Measurements from ENCODE around the gene TMEM132C.

Gene TMEM132C

GRCh38 chr12:128468926-128469325 lies 202.0 kb downstream of the TMEM132C start:
- H2AFZ ChIP-seq (ENCODE audit: low read length) = no peak overlapping the region
- no peak overlapping the region for H3K4me3 ChIP-seq (ENCODE audit: low read length)
- H3K79me2 ChIP-seq (ENCODE audit: low read length) = no peaks in the 10 kb centered on the region
- no peak overlapping the region for H3K4me2 ChIP-seq (ENCODE audit: low read depth, low read length)
- H3K27ac ChIP-seq (ENCODE audit: low read length) = no peak overlapping the region
- no peaks in the 10 kb centered on the region for H4K20me1 ChIP-seq (ENCODE audit: insufficient read depth, low read length)
- H3K4me1 ChIP-seq (ENCODE audit: low read length) = no peaks in the 10 kb centered on the region
- no peaks in the 10 kb centered on the region for H3K27me3 ChIP-seq (replicated peaks; ENCODE audit: insufficient read depth, low read length)
- no peaks in the 10 kb centered on the region for H3K9me3 ChIP-seq (replicated peaks; ENCODE audit: insufficient read depth, low read length)
- no peak overlapping the region for H3K9ac ChIP-seq (ENCODE audit: low read length)
- TF ChIP-seq EZH2 (optimal IDR thresholded peaks at IDR 0.05; ENCODE audit: low read depth, low read length) = no peak
- TF ChIP-seq EZH2phosphoT487 (IDR thresholded peaks at IDR 0.05; ENCODE audit: low read length) = no peak
- TF ChIP-seq CTCF (IDR thresholded peaks at IDR 0.05; ENCODE audit: low read length) = no peak
- H3F3A ChIP-seq (ENCODE audit: insufficient read depth, low read length) = no peaks in the 10 kb centered on the region
- no peak for DNase-seq
- no peaks in the 10 kb centered on the region for H3K9me2 ChIP-seq (replicated peaks; ENCODE audit: insufficient read depth, low read length)
- no peaks in the 10 kb centered on the region for H3K36me3 ChIP-seq (replicated peaks; ENCODE audit: insufficient read depth, low read length)

- Histone ChIP-seq H3K27me3 (replicated peaks; ENCODE audit: insufficient read depth, low read length) (no peaks in the 10 kb centered on the region), H3K4me2 (ENCODE audit: low read depth, low read length) (no peak overlapping the region)
These were observed 204.5 kb downstream of the TMEM132C start for GRCh38 chr12:128471491-128471890.

GRCh38 chr12:128474916-128475315 lies 207.9 kb downstream of the TMEM132C start:
- Histone ChIP-seq H3K9me2 (replicated peaks; ENCODE audit: insufficient read depth, low read length) (no peaks in the 10 kb centered on the region), H3K27ac (ENCODE audit: low read length) (no peak overlapping the region), H3K4me3 (ENCODE audit: low read length) (no peak overlapping the region), H3K79me2 (ENCODE audit: low read length) (no peaks in the 10 kb centered on the region), H3K9ac (ENCODE audit: low read length) (no peak overlapping the region), H3F3A (ENCODE audit: insufficient read depth, low read length) (no peaks in the 10 kb centered on the region), H2AFZ (ENCODE audit: low read length) (no peak overlapping the region), H3K9me3 (replicated peaks; ENCODE audit: insufficient read depth, low read length) (no peaks in the 10 kb centered on the region), H4K20me1 (ENCODE audit: insufficient read depth, low read length) (no peaks in the 10 kb centered on the region), H3K4me1 (ENCODE audit: low read length) (no peaks in the 10 kb centered on the region), H3K4me2 (ENCODE audit: low read depth, low read length) (no peak overlapping the region), H3K36me3 (replicated peaks; ENCODE audit: insufficient read depth, low read length) (no peaks in the 10 kb centered on the region), H3K27me3 (replicated peaks; ENCODE audit: insufficient read depth, low read length) (no peaks in the 10 kb centered on the region)
- DNase-seq = no peak
- TF ChIP-seq EZH2 (optimal IDR thresholded peaks at IDR 0.05; ENCODE audit: low read depth, low read length) (no peak), EZH2phosphoT487 (IDR thresholded peaks at IDR 0.05; ENCODE audit: low read length) (no peak), CTCF (IDR thresholded peaks at IDR 0.05; ENCODE audit: low read length) (no peak)

More at GRCh38 chr12:128471491-128471890, 204.5 kb downstream of the TMEM132C start:
- no peak for DNase-seq
- Histone ChIP-seq H3K9me3 (replicated peaks; ENCODE audit: insufficient read depth, low read length) (no peaks in the 10 kb centered on the region), H4K20me1 (ENCODE audit: insufficient read depth, low read length) (no peaks in the 10 kb centered on the region), H3K27ac (ENCODE audit: low read length) (no peak overlapping the region), H3K79me2 (ENCODE audit: low read length) (no peaks in the 10 kb centered on the region), H3F3A (ENCODE audit: insufficient read depth, low read length) (no peaks in the 10 kb centered on the region), H2AFZ (ENCODE audit: low read length) (no peak overlapping the region), H3K9me2 (replicated peaks; ENCODE audit: insufficient read depth, low read length) (no peaks in the 10 kb centered on the region), H3K9ac (ENCODE audit: low read length) (no peak overlapping the region), H3K4me1 (ENCODE audit: low read length) (no peaks in the 10 kb centered on the region), H3K36me3 (replicated peaks; ENCODE audit: insufficient read depth, low read length) (no peaks in the 10 kb centered on the region), H3K4me3 (ENCODE audit: low read length) (no peak overlapping the region)
- TF ChIP-seq EZH2 (optimal IDR thresholded peaks at IDR 0.05; ENCODE audit: low read depth, low read length) = no peak

GRCh38 chr12:128476266-128476665 lies 209.3 kb downstream of the TMEM132C start:
- Histone ChIP-seq H3K4me2 (ENCODE audit: low read depth, low read length) (no peak overlapping the region), H2AFZ (ENCODE audit: low read length) (no peak overlapping the region), H3K4me1 (ENCODE audit: low read length) (no peaks in the 10 kb centered on the region), H3K36me3 (replicated peaks; ENCODE audit: insufficient read depth, low read length) (no peaks in the 10 kb centered on the region), H3K4me3 (ENCODE audit: low read length) (no peak overlapping the region), H3K9me2 (replicated peaks; ENCODE audit: insufficient read depth, low read length) (no peaks in the 10 kb centered on the region), H3F3A (ENCODE audit: insufficient read depth, low read length) (no peaks in the 10 kb centered on the region), H4K20me1 (ENCODE audit: insufficient read depth, low read length) (no peaks in the 10 kb centered on the region), H3K9me3 (replicated peaks; ENCODE audit: insufficient read depth, low read length) (no peaks in the 10 kb centered on the region), H3K9ac (ENCODE audit: low read length) (no peak overlapping the region), H3K79me2 (ENCODE audit: low read length) (no peaks in the 10 kb centered on the region), H3K27ac (ENCODE audit: low read length) (no peak overlapping the region), H3K27me3 (replicated peaks; ENCODE audit: insufficient read depth, low read length) (no peaks in the 10 kb centered on the region)
- no peak for DNase-seq
- TF ChIP-seq EZH2 (optimal IDR thresholded peaks at IDR 0.05; ENCODE audit: low read depth, low read length) (no peak), CTCF (IDR thresholded peaks at IDR 0.05; ENCODE audit: low read length) (no peak), EZH2phosphoT487 (IDR thresholded peaks at IDR 0.05; ENCODE audit: low read length) (no peak)

Measured in MM.1S (cell line).